Measurements from ENCODE around the gene FAM111A.

Gene FAM111A

GRCh38 chr11:59179121-59179520, 36.5 kb downstream of the FAM111A start:
- no peak for DNase-seq (ENCODE audit: low spot score)

- DNase-seq (ENCODE audit: low spot score): no peak
Observed at GRCh38 chr11:59180168-59180776, 37.6 kb downstream of the FAM111A start.

- DNase-seq (ENCODE audit: low spot score): no peak
Observed at GRCh38 chr11:59180907-59181306, 38.3 kb downstream of the FAM111A start.

DNA sequence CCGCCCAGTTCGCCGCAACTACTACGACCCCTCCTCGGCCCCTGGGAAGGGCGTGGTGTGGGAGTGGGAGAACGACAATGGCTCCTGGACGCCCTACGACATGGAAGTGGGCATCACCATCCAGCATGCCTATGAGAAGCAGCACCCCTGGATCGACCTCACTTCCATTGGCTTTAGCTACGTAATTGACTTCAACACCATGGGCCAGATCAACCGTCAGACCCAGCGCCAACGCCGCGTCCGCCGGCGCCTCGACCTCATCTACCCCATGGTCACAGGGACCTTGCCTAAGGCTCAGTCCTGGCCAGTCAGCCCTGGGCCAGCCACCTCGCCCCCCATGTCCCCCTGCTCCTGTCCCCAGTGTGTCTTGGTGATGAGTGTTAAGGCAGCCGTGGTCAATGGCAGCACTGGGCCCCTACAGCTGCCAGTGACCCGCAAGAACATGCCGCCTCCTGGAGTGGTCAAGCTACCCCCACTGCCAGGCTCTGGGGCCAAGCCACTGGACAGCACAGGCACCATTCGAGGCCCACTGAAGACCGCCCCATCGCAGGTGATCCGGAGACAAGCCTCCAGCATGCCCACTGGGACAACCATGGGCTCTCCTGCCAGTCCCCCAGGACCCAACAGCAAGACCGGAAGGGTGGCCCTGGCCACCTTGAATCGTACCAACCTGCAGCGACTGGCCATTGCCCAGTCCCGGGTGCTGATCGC, 39.2 kb downstream of the FAM111A start:
- no peak for DNase-seq (ENCODE audit: low spot score)

- no peak for DNase-seq (ENCODE audit: low spot score)
Observed at GRCh38 chr11:59182457-59183151, 39.9 kb downstream of the FAM111A start.

DNA sequence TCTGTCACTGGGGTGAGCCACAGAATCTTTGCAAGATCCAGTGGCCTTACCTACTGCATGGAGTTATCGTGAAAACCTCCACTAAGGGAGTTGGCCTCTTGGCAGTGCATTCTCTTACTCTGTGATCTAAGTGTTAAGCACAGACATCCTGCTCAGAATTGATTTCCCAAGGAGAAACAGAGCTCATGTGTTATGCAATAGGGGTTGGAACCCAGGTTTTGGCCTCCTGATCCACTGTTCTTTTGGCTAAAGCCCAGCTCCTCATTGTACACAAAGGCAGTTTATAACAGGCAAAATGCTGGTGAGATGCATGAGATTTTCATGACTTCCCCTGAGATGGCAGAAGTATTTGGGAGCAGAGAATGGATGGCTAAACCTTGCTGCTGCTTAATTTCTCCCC, 41.1 kb downstream of the FAM111A start:
- DNase-seq (ENCODE audit: low spot score): no peak

GRCh38 chr11:59184691-59185339, 42.2 kb downstream of the FAM111A start:
- no peak for DNase-seq (ENCODE audit: low spot score)

DNA sequence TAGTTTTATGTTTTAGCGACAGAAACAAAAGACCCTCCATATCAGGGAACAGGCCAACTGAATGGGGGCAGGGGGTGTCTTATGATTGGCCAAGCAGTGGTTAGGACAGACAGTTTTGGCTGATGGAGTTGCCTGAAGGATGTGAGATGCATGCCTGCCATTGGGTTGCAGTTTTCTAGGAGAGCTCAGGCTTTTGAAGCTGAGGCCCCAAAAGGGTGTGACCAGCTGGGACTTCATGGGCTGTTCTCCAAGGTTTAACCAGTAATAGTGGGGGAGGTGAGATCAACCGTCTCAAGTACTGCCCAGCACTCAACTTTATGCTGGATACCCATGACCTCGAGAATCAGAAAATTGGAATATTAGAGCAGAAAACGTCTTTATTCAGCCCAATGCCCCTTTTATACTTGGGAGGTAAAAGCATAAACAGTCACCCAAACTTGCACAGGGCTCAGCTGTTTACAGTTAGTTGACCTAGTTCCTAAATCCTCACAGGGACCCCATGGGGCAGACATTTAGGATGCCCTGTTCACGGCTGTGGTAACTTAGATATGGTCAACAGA, 42.8 kb downstream of the FAM111A start:
- no peak for DNase-seq (ENCODE audit: low spot score)

- no peak for DNase-seq (ENCODE audit: low spot score)
Observed at GRCh38 chr11:59186130-59186594, 43.5 kb downstream of the FAM111A start.

DNA sequence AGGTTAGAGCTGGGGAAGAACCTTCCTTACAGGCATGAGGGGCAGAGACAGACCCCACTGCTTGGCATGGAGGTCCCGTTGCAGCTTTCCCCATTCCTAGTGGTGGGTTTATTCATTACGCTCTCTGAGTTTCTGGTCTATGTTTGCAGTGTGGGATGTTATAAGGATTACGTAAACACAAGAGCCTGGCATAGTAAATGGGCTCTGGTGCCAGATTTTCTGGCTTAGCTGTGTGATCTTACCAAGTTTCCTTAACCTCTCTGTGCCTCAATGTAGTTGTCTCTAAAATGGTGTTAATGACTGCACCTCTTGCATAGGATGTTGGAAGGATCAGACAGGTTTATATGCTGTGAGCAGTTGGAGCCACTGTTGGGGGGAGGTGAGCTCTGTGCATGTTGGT, 44.4 kb downstream of the FAM111A start:
- DNase-seq (ENCODE audit: low spot score): no peak

- no peak for DNase-seq (ENCODE audit: low spot score)
Observed at GRCh38 chr11:59187587-59187986, 44.9 kb downstream of the FAM111A start.

DNA sequence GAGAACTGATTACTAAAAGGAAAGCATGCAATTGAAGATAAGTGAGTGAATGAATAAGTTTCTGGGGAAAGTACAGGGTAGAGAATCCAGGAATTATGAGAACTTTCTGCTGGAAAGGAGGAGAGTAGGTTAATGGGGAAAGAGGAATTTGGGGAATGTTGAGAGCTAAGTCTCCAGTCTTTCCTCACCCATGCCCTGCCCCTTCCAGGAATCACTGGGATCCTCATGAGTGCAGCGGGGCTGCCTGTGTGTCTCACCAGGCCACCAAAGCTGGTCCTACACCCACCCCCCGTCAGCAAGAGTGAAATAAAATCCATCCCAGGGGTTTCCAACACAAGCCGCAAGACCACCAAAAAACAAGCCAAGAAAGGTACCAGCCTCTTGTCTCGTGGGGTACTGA, 46.3 kb downstream of the FAM111A start:
- DNase-seq (ENCODE audit: low spot score): no peak

- DNase-seq (ENCODE audit: low spot score): no peak
Observed at GRCh38 chr11:59189986-59190385, 47.3 kb downstream of the FAM111A start.

DNA sequence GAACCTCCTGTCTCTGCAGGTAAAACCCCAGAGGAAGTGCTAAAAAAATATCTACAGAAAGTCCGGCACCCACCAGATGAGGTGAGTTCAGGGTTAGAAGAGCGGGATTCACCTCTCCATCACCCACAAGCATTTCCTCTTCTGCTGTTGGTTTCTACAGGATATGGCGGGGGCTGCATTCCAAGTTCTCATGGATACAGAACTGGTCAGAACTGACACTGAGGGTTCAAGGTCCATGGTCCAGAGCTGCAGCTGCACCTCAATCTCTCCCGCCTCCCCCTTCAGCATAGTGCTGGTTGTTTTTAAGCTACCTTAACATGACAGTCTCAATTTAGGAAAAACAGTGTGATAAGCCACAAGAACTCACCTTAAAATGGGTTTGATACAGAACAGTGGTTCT, 48.4 kb downstream of the FAM111A start:
- DNase-seq (ENCODE audit: low spot score): no peak

- no peak for DNase-seq (ENCODE audit: low spot score)
Observed at GRCh38 chr11:59191890-59192289, 49.2 kb downstream of the FAM111A start.

- DNase-seq (ENCODE audit: low spot score): no peak
Observed at GRCh38 chr11:59192446-59193020, 49.9 kb downstream of the FAM111A start.

GRCh38 chr11:59193587-59194130, 51.0 kb downstream of the FAM111A start:
- no peak for DNase-seq (ENCODE audit: low spot score)

DNA sequence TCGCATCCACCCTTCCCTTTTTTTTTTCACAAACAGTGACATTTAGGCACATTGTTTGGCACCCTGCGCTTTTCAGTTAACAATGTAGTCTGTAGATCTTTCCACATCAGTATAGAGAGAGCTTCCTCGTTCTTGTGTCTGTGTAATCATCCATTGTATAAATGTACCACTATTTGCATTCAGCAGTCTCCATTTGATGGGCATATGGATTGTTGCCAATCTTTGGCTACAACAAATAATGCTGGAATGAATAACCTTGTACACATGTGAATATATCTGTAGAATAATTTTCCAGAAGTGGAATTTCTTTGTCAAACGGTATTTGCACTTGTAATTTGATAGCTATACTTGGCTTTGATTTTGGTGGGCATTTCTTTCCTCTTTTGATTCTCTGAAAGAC, 52.9 kb downstream of the FAM111A start:
- no peak for DNase-seq (ENCODE audit: low spot score)

- DNase-seq (ENCODE audit: low spot score): no peak
Observed at GRCh38 chr11:59196777-59197176, 54.1 kb downstream of the FAM111A start.

DNA sequence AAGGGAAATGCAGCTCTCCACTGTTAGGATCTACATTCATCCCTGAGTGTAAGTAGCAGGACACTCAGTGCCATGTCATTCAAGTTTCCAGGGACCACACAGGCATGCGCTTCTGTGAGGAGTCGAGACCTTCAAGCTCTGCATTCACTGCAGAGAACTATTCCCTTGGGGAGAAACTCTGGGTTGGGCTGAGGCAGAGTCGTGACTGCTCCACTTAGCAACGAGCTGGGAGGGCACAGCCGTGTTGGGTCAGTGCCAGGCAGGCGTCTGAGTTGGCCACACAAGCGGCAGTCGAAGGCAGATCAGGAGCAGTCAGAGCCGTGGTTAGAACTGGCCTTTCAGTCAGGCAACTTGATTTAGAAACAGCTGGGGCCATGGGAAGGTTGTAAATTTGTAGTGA, 55.3 kb downstream of the FAM111A start:
- no peak for DNase-seq (ENCODE audit: low spot score)

- no peak for DNase-seq (ENCODE audit: low spot score)
Observed at GRCh38 chr11:59198726-59199125, 56.1 kb downstream of the FAM111A start.

Data from RKO (cell line).